Hematopoietic multipotent progenitor cell treated with erythropoietin and hydrocortisone succinate and interleukin-3 and kit ligand, for 6 days (in vitro differentiated cells): ENCODE data around the gene SDK2.

Experiments used
- DNase-seq: peaks from one replicate; pipeline ENCODE4 v3.0.0-alpha.2; 2015

SDK2 gene

GRCh38 chr17:73498886-73499554 lies 145.2 kb downstream of the SDK2 start:
- DNase-seq = no peak

- DNase-seq = no peak
Observed at GRCh38 chr17:73498176-73498575, 146.1 kb downstream of the SDK2 start.

- DNase-seq = no peak
Observed at GRCh38 chr17:73497721-73498120, 146.5 kb downstream of the SDK2 start.

- no peak for DNase-seq
Observed at GRCh38 chr17:73496232-73496631, 148.0 kb downstream of the SDK2 start.

- DNase-seq = no peak
Observed at GRCh38 chr17:73495641-73496040, 148.6 kb downstream of the SDK2 start.

- DNase-seq = no peak
Observed at GRCh38 chr17:73494950-73495349, 149.3 kb downstream of the SDK2 start.

GRCh38 chr17:73493956-73494926 lies 150.0 kb downstream of the SDK2 start:
- no peak for DNase-seq

GRCh38 chr17:73492821-73493814 lies 151.1 kb downstream of the SDK2 start:
- DNase-seq = no peak

GRCh38 chr17:73492125-73492820 lies 152.0 kb downstream of the SDK2 start:
- no peak for DNase-seq

- no peak for DNase-seq
Observed at GRCh38 chr17:73491648-73492047, 152.6 kb downstream of the SDK2 start.

GRCh38 chr17:73490851-73491250 lies 153.4 kb downstream of the SDK2 start:
- no peak for DNase-seq

GRCh38 chr17:73489991-73490390 lies 154.3 kb downstream of the SDK2 start:
- no peak for DNase-seq

GRCh38 chr17:73489333-73489732 lies 154.9 kb downstream of the SDK2 start:
- DNase-seq = no peak

GRCh38 chr17:73485130-73485529 lies 159.1 kb downstream of the SDK2 start:
- peak; percentile 29 for DNase-seq

- DNase-seq = no peak
Observed at GRCh38 chr17:73482894-73483293, 161.4 kb downstream of the SDK2 start.

GRCh38 chr17:73482251-73482716 lies 162.0 kb downstream of the SDK2 start:
- DNase-seq = peak; percentile 58

GRCh38 chr17:73481676-73482075 lies 162.6 kb downstream of the SDK2 start:
- peak; percentile 77 for DNase-seq

- peak; percentile 29 for DNase-seq
Observed at GRCh38 chr17:73480740-73481139, 163.5 kb downstream of the SDK2 start.

- no peak for DNase-seq
Observed at GRCh38 chr17:73478768-73479424, 165.3 kb downstream of the SDK2 start.

- DNase-seq = no peak
Observed at GRCh38 chr17:73478334-73478733, 165.9 kb downstream of the SDK2 start.

GRCh38 chr17:73476890-73477350 lies 167.3 kb downstream of the SDK2 start:
- no peak for DNase-seq
